ENCODE results near the gene RPS6KA6.

Gene RPS6KA6

GRCh38 chrX:84165711-84166110 is 22.3 kb downstream of the RPS6KA6 start:
- Histone ChIP-seq H3K4me3 (IDR thresholded peaks at IDR 0.05; ENCODE audit: insufficient read depth, low read depth, low read length) (no peak overlapping the region), H3K4me2 (no peak overlapping the region), H3K9ac (no peak overlapping the region), H2AFZ (ENCODE audit: low read depth) (no peak overlapping the region), H3K27ac (no peak overlapping the region), H3K36me3 (ENCODE audit: insufficient read depth) (no peaks in the 10 kb centered on the region), H3K79me2 (ENCODE audit: insufficient read depth, low read depth) (no peaks in the 10 kb centered on the region), H3K4me1 (ENCODE audit: low read depth, poor library complexity, severe bottlenecking) (no peaks in the 10 kb centered on the region), H4K20me1 (ENCODE audit: insufficient read depth) (no peaks in the 10 kb centered on the region), H3K27me3 (ENCODE audit: insufficient read depth, low read depth) (no peaks in the 10 kb centered on the region)
- no peak for TF ChIP-seq CTCF (conservative IDR thresholded peaks at IDR 0.05; ENCODE audit: low read depth, low read length)

DNA sequence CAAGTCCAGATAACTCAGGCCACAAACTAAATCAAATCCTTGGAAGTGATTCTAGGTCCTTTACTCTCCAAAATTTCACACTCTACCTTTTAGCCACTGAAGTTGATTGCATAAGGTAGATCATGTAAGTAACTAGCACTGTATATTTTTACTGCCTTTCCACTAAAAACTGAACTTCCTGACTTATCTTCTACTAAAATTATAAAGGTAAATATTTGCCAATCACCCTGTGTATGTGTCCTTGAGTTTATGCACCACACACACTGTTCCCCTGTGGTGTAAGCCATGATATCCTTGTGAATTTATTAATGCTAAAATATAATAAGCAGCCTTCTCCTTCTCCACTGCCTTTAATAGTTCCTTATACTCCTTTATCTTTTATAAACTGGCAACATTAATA is 25.6 kb downstream of the RPS6KA6 start:
- TF ChIP-seq CTCF (conservative IDR thresholded peaks at IDR 0.05; ENCODE audit: low read depth, low read length): no peak
- Histone ChIP-seq H3K9ac (no peak overlapping the region), H3K4me3 (IDR thresholded peaks at IDR 0.05; ENCODE audit: insufficient read depth, low read depth, low read length) (no peak overlapping the region), H3K79me2 (ENCODE audit: insufficient read depth, low read depth) (no peaks in the 10 kb centered on the region), H3K4me1 (ENCODE audit: low read depth, poor library complexity, severe bottlenecking) (no peaks in the 10 kb centered on the region), H4K20me1 (ENCODE audit: insufficient read depth) (no peaks in the 10 kb centered on the region), H3K4me2 (no peak overlapping the region), H2AFZ (ENCODE audit: low read depth) (no peak overlapping the region), H3K27ac (no peak overlapping the region), H3K36me3 (ENCODE audit: insufficient read depth) (no peaks in the 10 kb centered on the region), H3K27me3 (ENCODE audit: insufficient read depth, low read depth) (no peaks in the 10 kb centered on the region)

GRCh38 chrX:84161641-84162040 is 26.4 kb downstream of the RPS6KA6 start:
- H3K4me2 ChIP-seq: no peak overlapping the region
- no peak overlapping the region for H3K9ac ChIP-seq
- TF ChIP-seq CTCF (conservative IDR thresholded peaks at IDR 0.05; ENCODE audit: low read depth, low read length): no peak

DNA sequence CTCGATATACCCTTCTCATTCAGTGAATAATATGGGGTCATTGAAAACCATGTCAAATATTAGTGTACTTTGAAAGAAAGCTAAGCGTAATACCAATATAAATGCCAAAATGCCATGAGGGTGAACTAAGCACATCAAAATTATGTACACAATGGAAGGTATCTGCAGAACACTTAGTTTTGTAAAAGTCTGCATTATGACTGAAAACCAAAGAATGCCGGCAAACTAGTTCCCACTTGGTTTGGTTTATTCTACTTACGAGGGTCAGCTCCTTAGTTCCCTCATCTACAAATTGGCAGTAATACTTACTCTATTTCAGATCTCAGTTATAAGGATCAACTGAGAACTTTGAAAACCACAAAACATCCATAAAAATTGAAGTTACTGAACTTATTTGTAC is 27.3 kb downstream of the RPS6KA6 start:
- Histone ChIP-seq H3K36me3 (ENCODE audit: insufficient read depth) (no peaks in the 10 kb centered on the region), H2AFZ (ENCODE audit: low read depth) (no peak overlapping the region), H3K9ac (no peak overlapping the region), H3K4me1 (ENCODE audit: low read depth, poor library complexity, severe bottlenecking) (no peaks in the 10 kb centered on the region), H4K20me1 (ENCODE audit: insufficient read depth) (no peaks in the 10 kb centered on the region), H3K4me3 (IDR thresholded peaks at IDR 0.05; ENCODE audit: insufficient read depth, low read depth, low read length) (no peak overlapping the region), H3K27me3 (ENCODE audit: insufficient read depth, low read depth) (no peaks in the 10 kb centered on the region), H3K79me2 (ENCODE audit: insufficient read depth, low read depth) (no peaks in the 10 kb centered on the region), H3K27ac (no peak overlapping the region), H3K4me2 (no peak overlapping the region)
- no peak for TF ChIP-seq CTCF (conservative IDR thresholded peaks at IDR 0.05; ENCODE audit: low read depth, low read length)

More at GRCh38 chrX:84161641-84162040, 26.4 kb downstream of the RPS6KA6 start:
- Histone ChIP-seq H2AFZ (ENCODE audit: low read depth) (no peak overlapping the region), H3K27me3 (ENCODE audit: insufficient read depth, low read depth) (no peaks in the 10 kb centered on the region), H4K20me1 (ENCODE audit: insufficient read depth) (no peaks in the 10 kb centered on the region), H3K36me3 (ENCODE audit: insufficient read depth) (no peaks in the 10 kb centered on the region), H3K4me3 (IDR thresholded peaks at IDR 0.05; ENCODE audit: insufficient read depth, low read depth, low read length) (no peak overlapping the region), H3K27ac (no peak overlapping the region), H3K4me1 (ENCODE audit: low read depth, poor library complexity, severe bottlenecking) (no peaks in the 10 kb centered on the region), H3K79me2 (ENCODE audit: insufficient read depth, low read depth) (no peaks in the 10 kb centered on the region)

All from KMS-11 (cell line).